Urothelium cell line (cell line): ENCODE results near the gene CTNNA3.
A peak's percentile ranks its signal among the peaks of the same experiment; 100 is the strongest.

Experiments
- DNase-seq: peaks from one replicate; pipeline ENCODE4 v3.0.0; 2011; ENCODE audit warnings: low spot score, mixed read lengths
- FAIRE-seq: peaks from 2 replicates; lab custom pipeline; 2011; peaks lifted over from hg19 to GRCh38; lab: Jason Lieb, UNC

The CTNNA3 gene

GRCh38 chr10:67386260-67386659 lies 309.7 kb downstream of the CTNNA3 start:
- no peak for DNase-seq
- FAIRE-seq: no peak

GRCh38 chr10:67385566-67385965 lies 310.4 kb downstream of the CTNNA3 start:
- no peak for DNase-seq

GRCh38 chr10:67385089-67385488 lies 310.9 kb downstream of the CTNNA3 start:
- FAIRE-seq (no peak), DNase-seq (no peak)

More at GRCh38 chr10:67385566-67385965, 310.4 kb downstream of the CTNNA3 start:
- FAIRE-seq: no peak

- DNase-seq: no peak
- FAIRE-seq: no peak
Measured at GRCh38 chr10:67331121-67331910, 364.7 kb downstream of the CTNNA3 start.

GRCh38 chr10:67327626-67328535 lies 368.1 kb downstream of the CTNNA3 start:
- DNase-seq (no peak), FAIRE-seq (no peak)

GRCh38 chr10:67319976-67320375 lies 376.0 kb downstream of the CTNNA3 start:
- FAIRE-seq (no peak), DNase-seq (no peak)

GRCh38 chr10:67308912-67309311 lies 387.1 kb downstream of the CTNNA3 start:
- FAIRE-seq (no peak), DNase-seq (no peak)

- DNase-seq (peak; percentile 44), FAIRE-seq (no peak)
Measured at GRCh38 chr10:67306588-67307205, 389.3 kb downstream of the CTNNA3 start.

- FAIRE-seq: no peak
- DNase-seq: no peak
Measured at GRCh38 chr10:67302701-67303100, 393.3 kb downstream of the CTNNA3 start.

GRCh38 chr10:67299761-67300160 lies 396.2 kb downstream of the CTNNA3 start:
- DNase-seq (no peak), FAIRE-seq (no peak)

- DNase-seq (no peak), FAIRE-seq (no peak)
Measured at GRCh38 chr10:67297637-67298181, 398.3 kb downstream of the CTNNA3 start.

- DNase-seq: no peak
- no peak for FAIRE-seq
Measured at GRCh38 chr10:67296926-67297325, 399.1 kb downstream of the CTNNA3 start.

- FAIRE-seq (no peak), DNase-seq (no peak)
Measured at GRCh38 chr10:67288688-67289410, 407.1 kb downstream of the CTNNA3 start.

- no peak for DNase-seq
- no peak for FAIRE-seq
Measured at GRCh38 chr10:67284589-67284988, 411.4 kb downstream of the CTNNA3 start.

GRCh38 chr10:67282871-67283270 lies 413.1 kb downstream of the CTNNA3 start:
- DNase-seq (no peak), FAIRE-seq (no peak)

- FAIRE-seq: no peak
- no peak for DNase-seq
Measured at GRCh38 chr10:67280405-67280804, 415.6 kb downstream of the CTNNA3 start.

GRCh38 chr10:67277402-67277801 lies 418.6 kb downstream of the CTNNA3 start:
- DNase-seq (no peak), FAIRE-seq (no peak)

- no peak for DNase-seq
- FAIRE-seq: no peak
Measured at GRCh38 chr10:67269828-67270227, 426.2 kb downstream of the CTNNA3 start.

GRCh38 chr10:67268146-67268545 lies 427.8 kb downstream of the CTNNA3 start:
- DNase-seq (no peak), FAIRE-seq (no peak)

- no peak for FAIRE-seq
Measured at GRCh38 chr10:67262675-67263074, 433.3 kb downstream of the CTNNA3 start.

More at GRCh38 chr10:67262675-67263074, 433.3 kb downstream of the CTNNA3 start:
- no peak for DNase-seq
